ENCODE measurements around the gene ANXA10. TPM values are rescaled to one million over a fixed set of nuclear protein-coding genes. Genes with fewer than 3 reads are reported as not detected.
A peak's percentile ranks its signal among the peaks of the same experiment; 100 is the strongest.
"Not testable (repeated sequence)": the region's sequence is repeated elsewhere in the genome, so short reads cannot be mapped to it uniquely, and the experiment has no call there.

Gene ANXA10
- total RNA-seq, 1 donor from 2014 or later = not detected

- no peak for DNase-seq (ENCODE audit: low spot score)
These were observed 25.8 kb downstream of the ANXA10 start for GRCh38 chr4:168118116-168118655.

GRCh38 chr4:168119100-168119499, 26.8 kb downstream of the ANXA10 start:
- DNase-seq (ENCODE audit: low spot score) = no peak

GRCh38 chr4:168119890-168120289, 27.6 kb downstream of the ANXA10 start:
- DNase-seq (ENCODE audit: low spot score) = no peak

GRCh38 chr4:168120811-168121210, 28.5 kb downstream of the ANXA10 start:
- no peak for DNase-seq (ENCODE audit: low spot score)

- peak; percentile 39 for DNase-seq (ENCODE audit: low spot score)
These were observed 31.8 kb downstream of the ANXA10 start for GRCh38 chr4:168124008-168124641.

- no peak for DNase-seq (ENCODE audit: low spot score)
These were observed 34.6 kb downstream of the ANXA10 start for GRCh38 chr4:168126952-168127351.

- DNase-seq (ENCODE audit: low spot score) = no peak
These were observed 36.3 kb downstream of the ANXA10 start for GRCh38 chr4:168128601-168129000.

- DNase-seq (ENCODE audit: low spot score) = no peak
These were observed 36.9 kb downstream of the ANXA10 start for GRCh38 chr4:168129046-168129772.

- no peak for DNase-seq (ENCODE audit: low spot score)
These were observed 37.5 kb downstream of the ANXA10 start for GRCh38 chr4:168129802-168130201.

- DNase-seq (ENCODE audit: low spot score) = no peak
These were observed 38.9 kb downstream of the ANXA10 start for GRCh38 chr4:168131196-168131595.

- no peak for DNase-seq (ENCODE audit: low spot score)
These were observed 42.3 kb downstream of the ANXA10 start for GRCh38 chr4:168134651-168135050.

- not testable (repeated sequence) for DNase-seq (ENCODE audit: low spot score)
These were observed 43.5 kb downstream of the ANXA10 start for GRCh38 chr4:168135860-168136259.

GRCh38 chr4:168137695-168138094, 45.4 kb downstream of the ANXA10 start:
- DNase-seq (ENCODE audit: low spot score) = not testable (repeated sequence)

GRCh38 chr4:168138143-168138542, 45.8 kb downstream of the ANXA10 start:
- no peak for DNase-seq (ENCODE audit: low spot score)

GRCh38 chr4:168139336-168139735, 47.0 kb downstream of the ANXA10 start:
- DNase-seq (ENCODE audit: low spot score) = no peak

GRCh38 chr4:168141733-168142132, 49.4 kb downstream of the ANXA10 start:
- DNase-seq (ENCODE audit: low spot score) = no peak

GRCh38 chr4:168143601-168144000, 51.3 kb downstream of the ANXA10 start:
- no peak for DNase-seq (ENCODE audit: low spot score)

GRCh38 chr4:168150420-168151050, 58.2 kb downstream of the ANXA10 start:
- no peak for DNase-seq (ENCODE audit: low spot score)

GRCh38 chr4:168151327-168151726, 59.0 kb downstream of the ANXA10 start:
- DNase-seq (ENCODE audit: low spot score) = no peak

- DNase-seq (ENCODE audit: low spot score) = no peak
These were observed 60.6 kb downstream of the ANXA10 start for GRCh38 chr4:168152837-168153500.

- DNase-seq (ENCODE audit: low spot score) = peak; percentile 83
These were observed 61.5 kb downstream of the ANXA10 start for GRCh38 chr4:168153596-168154440.

Measured in umbilical cord (tissue), 2 donors.